ENCODE measurements around the gene ABCA7.

- no peak for TF ChIP-seq CTCF (IDR thresholded peaks at IDR 0.05)
- no peak for TF ChIP-seq POLR2A (IDR thresholded peaks at IDR 0.05)
Observed at GRCh38 chr19:1003283-1003682, 36.6 kb upstream of the ABCA7 start.
